ENCODE data around the gene ZBP1.
A peak's percentile ranks its signal among the peaks of the same experiment; 100 is the strongest.

The ZBP1 gene

GRCh38 chr20:57559289-57559634 lies 61.0 kb downstream of the ZBP1 start:
- no peak for TF ChIP-seq Cebpa-rat (IDR thresholded peaks at IDR 0.05)
- Histone ChIP-seq H3K4me2 (peak overlapping the region in 8 of 11 experiments; percentile 36 to 80 (median 58); a peak in 15 of 22 replicates), H3K4me1 (peaks cover 0 to 33% (median 21%) of the 10 kb centered on the region in 10 experiments; a peak in 13 of 20 replicates), H4K20me1 (no peaks in the 10 kb centered on the region), H3K27ac (no peak overlapping the region), H3K9me3 (replicated peaks in 1 of 11) (peaks cover 0 to 9% (median 4%) of the 10 kb centered on the region in 11 experiments; a peak in 2 of 22 replicates), H3K36me3 (no peaks in the 10 kb centered on the region), H3K9ac (no peak overlapping the region), H3K4me3 (no peak overlapping the region), H3K27me3 (no peaks in the 10 kb centered on the region)

GRCh38 chr20:57558614-57559288 lies 61.5 kb downstream of the ZBP1 start:
- TF ChIP-seq Cebpa-rat (IDR thresholded peaks at IDR 0.05), result no peak
- H3K27me3 ChIP-seq, result no peaks in the 10 kb centered on the region
- no peaks in the 10 kb centered on the region for H4K20me1 ChIP-seq
- no peaks in the 10 kb centered on the region for H3K36me3 ChIP-seq
- H3K27ac ChIP-seq, result no peak overlapping the region
- peaks cover 0 to 33% (median 21%) of the 10 kb centered on the region in 10 experiments; a peak in 13 of 20 replicates for H3K4me1 ChIP-seq
- H3K4me3 ChIP-seq, result no peak overlapping the region
- no peak overlapping the region for H3K9ac ChIP-seq
- peak overlapping the region in 9 of 11 experiments; percentile 5 to 80 (median 53); a peak in 17 of 22 replicates for H3K4me2 ChIP-seq
- peaks cover 0 to 9% (median 4%) of the 10 kb centered on the region in 11 experiments; a peak in 2 of 22 replicates for H3K9me3 ChIP-seq (replicated peaks in 1 of 11)

DNA sequence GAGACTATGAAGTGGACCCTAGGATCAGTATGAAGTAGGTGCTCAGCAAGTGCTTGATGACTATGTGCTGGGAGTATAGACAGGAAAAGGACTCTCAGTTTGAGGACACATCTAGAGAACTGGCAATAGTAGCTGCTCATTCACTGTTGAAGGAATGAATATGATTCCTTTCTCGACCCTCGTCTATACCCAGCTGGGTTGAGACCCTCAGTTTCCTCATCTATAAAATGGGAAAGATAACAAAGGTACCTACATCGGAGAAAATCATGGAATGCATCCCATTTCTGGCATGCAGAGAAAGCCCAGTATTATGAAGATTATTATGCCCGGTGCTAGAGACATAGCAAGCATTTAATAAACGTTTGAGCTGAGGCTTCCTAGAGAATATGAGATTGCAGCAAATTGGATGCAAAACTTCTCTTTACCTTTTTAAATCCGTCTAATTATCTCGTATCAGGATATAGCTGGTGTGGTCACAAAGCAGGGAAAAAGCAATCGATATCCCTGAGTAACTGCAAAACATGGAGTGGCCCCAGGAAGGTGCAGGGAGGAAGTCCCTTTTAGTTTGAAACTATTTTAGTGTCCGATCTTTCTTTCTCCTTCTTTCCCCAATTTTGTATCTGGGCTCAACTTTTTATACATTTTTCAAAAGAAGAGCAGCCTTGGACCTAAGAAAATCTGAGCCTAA lies 62.2 kb downstream of the ZBP1 start:
- H3K4me1 ChIP-seq, result peaks cover 0 to 33% (median 21%) of the 10 kb centered on the region in 10 experiments; a peak in 13 of 20 replicates
- H3K4me2 ChIP-seq, result peak overlapping the region in 9 of 11 experiments; percentile 5 to 80 (median 53); a peak in 14 of 22 replicates
- no peaks in the 10 kb centered on the region for H4K20me1 ChIP-seq
- H3K4me3 ChIP-seq, result no peak overlapping the region
- peaks cover 0 to 5% (median 3%) of the 10 kb centered on the region in 11 experiments; a peak in 2 of 22 replicates for H3K9me3 ChIP-seq (replicated peaks in 1 of 11)
- no peak for TF ChIP-seq Cebpa-rat (IDR thresholded peaks at IDR 0.05)
- H3K27me3 ChIP-seq, result no peaks in the 10 kb centered on the region
- no peaks in the 10 kb centered on the region for H3K36me3 ChIP-seq
- no peak overlapping the region for H3K27ac ChIP-seq
- H3K9ac ChIP-seq, result no peak overlapping the region

GRCh38 chr20:57556980-57557274 lies 63.3 kb downstream of the ZBP1 start:
- H3K27ac ChIP-seq, result no peak overlapping the region
- no peak overlapping the region for H3K4me3 ChIP-seq
- H3K27me3 ChIP-seq, result no peaks in the 10 kb centered on the region
- no peak overlapping the region for H3K4me2 ChIP-seq
- no peak overlapping the region for H3K9ac ChIP-seq
- no peaks in the 10 kb centered on the region for H4K20me1 ChIP-seq
- H3K9me3 ChIP-seq (replicated peaks in 1 of 11), result no peaks in the 10 kb centered on the region
- peaks cover 0 to 33% (median 21%) of the 10 kb centered on the region in 10 experiments; a peak in 13 of 20 replicates for H3K4me1 ChIP-seq
- no peak for TF ChIP-seq Cebpa-rat (IDR thresholded peaks at IDR 0.05)
- no peaks in the 10 kb centered on the region for H3K36me3 ChIP-seq

DNA sequence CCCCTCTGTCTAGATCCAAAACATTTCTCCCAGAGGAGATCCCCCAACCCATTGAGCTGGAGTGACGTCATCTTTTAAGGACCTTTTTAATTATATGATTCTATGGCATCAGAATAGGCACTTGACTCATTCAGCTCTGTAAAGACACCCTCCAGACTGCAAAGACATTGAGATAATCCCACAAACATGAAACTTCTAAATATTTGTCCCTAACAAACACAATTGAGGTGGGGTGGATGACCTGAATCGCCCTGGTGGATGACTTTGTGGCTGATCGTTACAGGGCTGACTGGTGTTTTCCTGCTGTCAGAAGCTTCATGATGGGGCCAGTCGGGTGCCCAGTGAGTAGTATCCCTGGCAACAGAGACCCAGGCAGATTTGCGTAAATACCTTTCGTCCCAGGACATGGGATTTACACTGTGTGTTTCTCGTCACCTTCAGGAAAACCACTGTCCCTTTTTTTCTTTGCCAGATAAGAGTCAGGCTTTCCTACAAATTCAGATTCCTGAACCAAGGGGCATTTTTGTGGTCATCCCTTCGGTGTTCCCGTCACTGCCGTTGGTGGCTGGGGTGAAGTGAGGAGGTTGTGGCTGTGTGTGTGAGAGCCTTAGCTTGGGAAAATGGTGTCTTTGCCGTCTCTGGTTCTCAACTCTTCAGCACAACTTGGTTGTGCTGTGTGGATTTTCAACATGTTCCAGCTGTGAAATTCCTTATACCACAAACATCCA lies 64.6 kb downstream of the ZBP1 start:
- H3K27ac ChIP-seq, result no peak overlapping the region
- H3K9me3 ChIP-seq (replicated peaks in 1 of 11), result no peaks in the 10 kb centered on the region
- H3K4me3 ChIP-seq, result no peak overlapping the region
- H3K27me3 ChIP-seq, result no peaks in the 10 kb centered on the region
- no peak overlapping the region for H3K9ac ChIP-seq
- H3K4me2 ChIP-seq, result no peak overlapping the region
- H3K36me3 ChIP-seq, result no peaks in the 10 kb centered on the region
- H3K4me1 ChIP-seq, result peaks cover 0 to 32% (median 21%) of the 10 kb centered on the region in 10 experiments; a peak in 13 of 20 replicates
- TF ChIP-seq Cebpa-rat (IDR thresholded peaks at IDR 0.05), result no peak
- no peaks in the 10 kb centered on the region for H4K20me1 ChIP-seq

All from BLaER1 treated with 17β-estradiol and CSF1 and Interleukin-3, amounts not matched to agents 10 nM and 100 nM (cell line).